IMR-90 (cell line): ENCODE results near the gene ZC3H4. TPM values are rescaled to one million over a fixed set of nuclear protein-coding genes. Genes with fewer than 3 reads are reported as not detected.

Source experiments
- ATAC-seq: fragments of 200-7000 bp; cut with Tn5 transposase; 2 replicates; pipeline ENCODE4 v1.9.1; 2020; ENCODE audit warnings: low read depth, mild to moderate bottlenecking, moderate library complexity
- BruUV-seq: library from RNA; stranded (reverse); fragments of 400-500 nt; replicated peaks from 2 replicates; lab custom pipeline; 2021; lab: Mats Ljungman, UMichigan
- CTCF ChIA-PET: fragments of 300-600 bp; formaldehyde crosslinking; extraction: SDS; loops from one replicate; lab custom pipeline; 2021; ENCODE audit warnings: antibody characterized with exemption; lab: Yijun Ruan, JAX
- POLR2A ChIA-PET: fragments of 300-600 bp; sonication (Branson Sonifier 250); formaldehyde crosslinking; loops from one replicate; lab custom pipeline; 2022; ENCODE audit warnings: antibody characterized with exemption; ENCODE audit not compliant: unreplicated experiment; lab: Charles Lee
- DNase-seq: peaks from one replicate; pipeline ENCODE4 v3.0.0; 2013
- H2AFZ ChIP-seq: replicated peaks from 2 replicates; pipeline ENCODE3; 2013; ENCODE audit warnings: low read length, mild to moderate bottlenecking; ENCODE audit not compliant: poor library complexity
- H2AK5ac ChIP-seq: 2 replicates; pipeline ENCODE4 v1.6.1; 2013; ENCODE audit warnings: low read depth, low read length, inconsistent platforms
- H2AK9ac ChIP-seq: replicated peaks from 2 replicates; pipeline ENCODE3; 2013; ENCODE audit warnings: mild to moderate bottlenecking, low read depth, low read length, moderate library complexity; ENCODE audit not compliant: poor library complexity
- H2BK120ac ChIP-seq: 2 replicates; pipeline ENCODE4 v1.6.1; 2013; ENCODE audit warnings: low read depth, low read length, inconsistent platforms
- H2BK15ac ChIP-seq: 3 replicates; pipeline ENCODE4 v1.6.1; 2013; ENCODE audit warnings: low read depth, low read length, inconsistent platforms
- H2BK20ac ChIP-seq: 2 replicates; pipeline ENCODE4 v1.6.1; 2013; ENCODE audit warnings: low read depth, mild to moderate bottlenecking, inconsistent platforms, low read length, moderate library complexity
- H2BK5ac ChIP-seq: 2 replicates; pipeline ENCODE4 v1.6.1; 2013; ENCODE audit warnings: mild to moderate bottlenecking, low read depth, low read length, inconsistent platforms; ENCODE audit not compliant: poor library complexity, severe bottlenecking
- H3K14ac ChIP-seq: replicated peaks from 2 replicates; pipeline ENCODE4 v1.6.1; 2013; ENCODE audit warnings: low read depth, low read length, inconsistent platforms
- H3K18ac ChIP-seq: 2 replicates; pipeline ENCODE4 v1.6.1; 2013; ENCODE audit warnings: low read depth, low read length, control low read depth
- H3K23ac ChIP-seq: 2 replicates; pipeline ENCODE4 v1.6.1; 2013; ENCODE audit warnings: low read depth, low read length, inconsistent platforms
- H3K27ac ChIP-seq: 2 replicates; pipeline ENCODE4 v1.5.1; 2013; ENCODE audit warnings: mild to moderate bottlenecking, control low read depth, low read length; ENCODE audit not compliant: insufficient read depth
- H3K27me3 ChIP-seq: 2 replicates; pipeline ENCODE4 v1.6.1; 2013; ENCODE audit warnings: low read length; ENCODE audit not compliant: control insufficient read depth, insufficient read depth
- H3K36me3 ChIP-seq: 2 replicates; pipeline ENCODE4 v1.6.1; 2013; ENCODE audit warnings: low read length, mixed read lengths; ENCODE audit not compliant: control insufficient read depth, insufficient read depth
- H3K4ac ChIP-seq: 2 replicates; pipeline ENCODE4 v1.6.1; 2013; ENCODE audit warnings: low read depth, low read length, inconsistent platforms
- H3K4me1 ChIP-seq: 2 replicates; pipeline ENCODE4 v1.6.1; 2013; ENCODE audit warnings: low read length, mixed read lengths; ENCODE audit not compliant: control insufficient read depth, insufficient read depth
- H3K4me2 ChIP-seq: 2 replicates; pipeline ENCODE4 v1.6.1; 2013; ENCODE audit warnings: low read depth, mild to moderate bottlenecking, control low read depth, low read length, moderate library complexity
- H3K4me3 ChIP-seq: 2 replicates; pipeline ENCODE4 v1.5.1; 2013; ENCODE audit warnings: low read depth, mild to moderate bottlenecking, control low read depth, low read length, moderate library complexity; ENCODE audit not compliant: insufficient read depth
- H3K56ac ChIP-seq: 2 replicates; pipeline ENCODE4 v1.6.1; 2013; ENCODE audit warnings: low read length, inconsistent platforms; ENCODE audit not compliant: insufficient read depth; ENCODE audit errors: extremely low read depth
- H3K79me1 ChIP-seq, 2 experiments: 2 replicates each; pipeline ENCODE4 v1.6.1; 2013; ENCODE audit warnings: low read length in 2 of 2, inconsistent platforms in 1 of 2, low read depth in 1 of 2
- H3K9ac ChIP-seq: 2 replicates; pipeline ENCODE4 v1.6.1; 2013; ENCODE audit warnings: low read depth, low read length, control low read depth
- H3K9me1 ChIP-seq: 2 replicates; pipeline ENCODE4 v1.6.1; 2013; ENCODE audit warnings: low read length, inconsistent platforms; ENCODE audit not compliant: insufficient read depth
- H3K9me3 ChIP-seq: 2 replicates; pipeline ENCODE4 v1.6.1; 2013; ENCODE audit warnings: low read length; ENCODE audit not compliant: control insufficient read depth, insufficient read depth
- H4K20me1 ChIP-seq: 2 replicates; pipeline ENCODE4 v1.6.1; 2013; ENCODE audit warnings: low read length, inconsistent platforms; ENCODE audit not compliant: insufficient read depth
- H4K5ac ChIP-seq: 2 replicates; pipeline ENCODE4 v1.6.1; 2013; ENCODE audit warnings: mild to moderate bottlenecking, low read depth, low read length, control low read depth
- H4K8ac ChIP-seq, 2 experiments: 2 replicates each; pipeline ENCODE4 v1.6.1; 2013; ENCODE audit warnings: low read depth in 2 of 2, low read length in 2 of 2, control low read depth in 1 of 2, inconsistent platforms in 1 of 2
- H4K91ac ChIP-seq: 2 replicates; pipeline ENCODE4 v1.6.1; 2013; ENCODE audit warnings: low read depth, low read length, inconsistent platforms; ENCODE audit not compliant: insufficient read depth
- BHLHE40 ChIP-seq: fragments of 150-350 bp; IDR thresholded peaks from 2 replicates; pipeline ENCODE4 v1.6.1; 2016; ENCODE audit warnings: mild to moderate bottlenecking, low read depth, low read length
- CEBPB ChIP-seq: IDR thresholded peaks from 2 replicates; pipeline ENCODE4 v1.6.1; 2012; ENCODE audit warnings: low read depth, low read length, improper control_type of control experiment
- CHD1 ChIP-seq: IDR thresholded peaks from 2 replicates; pipeline ENCODE4 v1.6.1; 2012; ENCODE audit warnings: low read depth, low read length, improper control_type of control experiment
- ELK1 ChIP-seq: fragments of 150-350 bp; IDR thresholded peaks from 2 replicates; pipeline ENCODE4 v1.6.1; 2016; ENCODE audit warnings: low read depth, mild to moderate bottlenecking, low read length, moderate library complexity, borderline replicate concordance
- MAFK ChIP-seq: IDR thresholded peaks from 2 replicates; pipeline ENCODE4 v1.6.1; 2012; ENCODE audit warnings: low read depth, low read length, improper control_type of control experiment
- MAZ ChIP-seq: IDR thresholded peaks from 2 replicates; pipeline ENCODE4 v1.6.1; 2012; ENCODE audit warnings: low read depth, mild to moderate bottlenecking, low read length, improper control_type of control experiment, moderate library complexity, borderline replicate concordance
- MXI1 ChIP-seq: IDR thresholded peaks from 2 replicates; pipeline ENCODE4 v1.6.1; 2012; ENCODE audit warnings: low read depth, mild to moderate bottlenecking, low read length, moderate library complexity, borderline replicate concordance
- NFE2L2 ChIP-seq: fragments of 150-350 bp; IDR thresholded peaks from 2 replicates; pipeline ENCODE4 v1.6.1; 2016; ENCODE audit warnings: low read depth, mild to moderate bottlenecking, low read length
- POLR2A ChIP-seq: IDR thresholded peaks from 2 replicates; pipeline ENCODE4 v1.6.1; 2012; ENCODE audit warnings: mild to moderate bottlenecking, low read depth, low read length
- RAD21 ChIP-seq: IDR thresholded peaks from 2 replicates; pipeline ENCODE4 v1.6.1; 2012; ENCODE audit warnings: low read length, improper control_type of control experiment
- RCOR1 ChIP-seq: IDR thresholded peaks from 2 replicates; pipeline ENCODE4 v1.6.1; 2012; ENCODE audit warnings: mild to moderate bottlenecking, low read length, improper control_type of control experiment; ENCODE audit not compliant: insufficient replicate concordance
- RFX5 ChIP-seq: IDR thresholded peaks from 2 replicates; pipeline ENCODE4 v1.8.0; 2012; ENCODE audit warnings: low read depth, mild to moderate bottlenecking, low read length, moderate library complexity
- SMC3 ChIP-seq: fragments of 150-350 bp; IDR thresholded peaks from 2 replicates; pipeline ENCODE4 v1.6.1; 2016; ENCODE audit warnings: low read depth, mild to moderate bottlenecking, antibody characterized with exemption, low read length, moderate library complexity
- WGBS, 2 experiments: methylation state at CpG; one replicate each; pipeline versions ENCODE4 v1.1.5 to v1.1.7; 2013; ENCODE audit warnings: missing lambda C conversion rate in 2 of 2; ENCODE audit not compliant: insufficient read length in 1 of 2; ENCODE audit errors: extremely low coverage in 2 of 2; 5-methylcytosine and 5-hydroxymethylcytosine counted together
- dilution Hi-C: fragments of 300-500 bp; cut with HindIII; formaldehyde crosslinking; loops from one replicate; pipeline ENCODE4 v1.14.3; 2018; ENCODE audit warnings: low sequenced_read_pairs; ENCODE audit not compliant: unreplicated experiment
- in situ Hi-C: fragments of 300-500 bp; cut with MboI; formaldehyde crosslinking; loops from 3 replicates; pipeline ENCODE4 v1.14.3; 2019; ENCODE audit warnings: low sequenced_read_pairs, inconsistent platforms, mixed read lengths
- intact Hi-C: fragments of 100-400 bp; cut with micrococcal nuclease; formaldehyde crosslinking; loops from 2 replicates; pipeline ENCODE4 v1.10.0; 2022
- polyA plus RNA-seq, 3 experiments: library from polyadenylated mRNA; depleted of rRNA; stranded (reverse); fragments of >200 nt; gene quantifications; 2 replicates each; pipeline ENCODE4 v1.2.3, GENCODE V29; 2012; ENCODE audit warnings: low replicate concordance in 1 of 3
- total RNA-seq: library from RNA; depleted of rRNA; stranded (reverse); fragments of >200 nt; gene quantifications from 2 replicates; pipeline ENCODE4 v1.2.3, GENCODE V29; 2012
- TF ChIP-seq, protein P1 (sequence below): conservative IDR thresholded peaks from 2 replicates; pipeline ENCODE4 v1.5.1; 2012; ENCODE audit warnings: mild to moderate bottlenecking, low read depth, low read length, improper control_type of control experiment
- TF ChIP-seq, protein P2 (sequence below): fragments of 150-350 bp; IDR thresholded peaks from 2 replicates; pipeline ENCODE4 v1.6.1; 2017; ENCODE audit warnings: mild to moderate bottlenecking, antibody characterized with exemption, low read length, low read depth

ZC3H4 gene
- total and polyA plus RNA-seq, 2 of the 4 experiments (the other 2 are of a cell fraction): 3.9 to 8.9 TPM

GRCh38 chr19:47026889-47027288 lies 86.7 kb downstream of the ZC3H4 start:
- no peak overlapping the region for H2BK20ac ChIP-seq
- H3K36me3 ChIP-seq: no peaks in the 10 kb centered on the region
- H2AK5ac ChIP-seq: no peak overlapping the region
- BruUV-seq: no TSS peak
- no peak overlapping the region for H4K8ac ChIP-seq
- dilution Hi-C loops: no loop called here
- no peak overlapping the region for H2AK9ac ChIP-seq
- H3K27ac ChIP-seq: no peak overlapping the region
- H2AFZ ChIP-seq: no peak overlapping the region
- H2BK5ac ChIP-seq: no peak overlapping the region
- no peak overlapping the region for H2BK15ac ChIP-seq
- WGBS, 2 experiments: 80% methylated on average over 1 of the region's 8 CpGs; no CpG with 5 or more reads in 1 of the 2 experiments
- H3K9me3 ChIP-seq: no peaks in the 10 kb centered on the region
- DNase-seq (no peak), ATAC-seq (no peak)
- CTCF ChIA-PET: no interaction called here
- POLR2A ChIA-PET: no interaction called here
- H3K4me2 ChIP-seq: no peak overlapping the region
- peaks cover 1% of the 10 kb centered on the region; the same call in 1 of the 2 replicates for H3K4me1 ChIP-seq
- H3K18ac ChIP-seq: no peak overlapping the region
- H4K5ac ChIP-seq: no peak overlapping the region
- H3K27me3 ChIP-seq: peaks cover 39% of the 10 kb centered on the region
- H3K79me1 ChIP-seq: no peaks in the 10 kb centered on the region
- H2BK120ac ChIP-seq: no peak overlapping the region
- no peak overlapping the region for H3K56ac ChIP-seq
- H3K4ac ChIP-seq: no peak overlapping the region
- intact Hi-C loops: no loop called here
- no peak overlapping the region for H3K9ac ChIP-seq
- no peaks in the 10 kb centered on the region for H3K9me1 ChIP-seq
- H4K91ac ChIP-seq: no peak overlapping the region
- TF ChIP-seq MAFK (no peak), ELK1 (no peak), MXI1 (no peak), SMC3 (no peak), CHD1 (no peak), NFE2L2 (no peak), MAZ (no peak), CEBPB (no peak), RCOR1 (no peak), POLR2A (no peak), RFX5 (no peak), RAD21 (no peak), BHLHE40 (no peak)
- TF ChIP-seq, protein P1, sequence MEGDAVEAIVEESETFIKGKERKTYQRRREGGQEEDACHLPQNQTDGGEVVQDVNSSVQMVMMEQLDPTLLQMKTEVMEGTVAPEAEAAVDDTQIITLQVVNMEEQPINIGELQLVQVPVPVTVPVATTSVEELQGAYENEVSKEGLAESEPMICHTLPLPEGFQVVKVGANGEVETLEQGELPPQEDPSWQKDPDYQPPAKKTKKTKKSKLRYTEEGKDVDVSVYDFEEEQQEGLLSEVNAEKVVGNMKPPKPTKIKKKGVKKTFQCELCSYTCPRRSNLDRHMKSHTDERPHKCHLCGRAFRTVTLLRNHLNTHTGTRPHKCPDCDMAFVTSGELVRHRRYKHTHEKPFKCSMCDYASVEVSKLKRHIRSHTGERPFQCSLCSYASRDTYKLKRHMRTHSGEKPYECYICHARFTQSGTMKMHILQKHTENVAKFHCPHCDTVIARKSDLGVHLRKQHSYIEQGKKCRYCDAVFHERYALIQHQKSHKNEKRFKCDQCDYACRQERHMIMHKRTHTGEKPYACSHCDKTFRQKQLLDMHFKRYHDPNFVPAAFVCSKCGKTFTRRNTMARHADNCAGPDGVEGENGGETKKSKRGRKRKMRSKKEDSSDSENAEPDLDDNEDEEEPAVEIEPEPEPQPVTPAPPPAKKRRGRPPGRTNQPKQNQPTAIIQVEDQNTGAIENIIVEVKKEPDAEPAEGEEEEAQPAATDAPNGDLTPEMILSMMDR: no peak
- TF ChIP-seq, protein P2, sequence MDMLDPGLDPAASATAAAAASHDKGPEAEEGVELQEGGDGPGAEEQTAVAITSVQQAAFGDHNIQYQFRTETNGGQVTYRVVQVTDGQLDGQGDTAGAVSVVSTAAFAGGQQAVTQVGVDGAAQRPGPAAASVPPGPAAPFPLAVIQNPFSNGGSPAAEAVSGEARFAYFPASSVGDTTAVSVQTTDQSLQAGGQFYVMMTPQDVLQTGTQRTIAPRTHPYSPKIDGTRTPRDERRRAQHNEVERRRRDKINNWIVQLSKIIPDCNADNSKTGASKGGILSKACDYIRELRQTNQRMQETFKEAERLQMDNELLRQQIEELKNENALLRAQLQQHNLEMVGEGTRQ: no peak
- in situ Hi-C loops: no loop called here
- H3K23ac ChIP-seq: no peak overlapping the region
- no peak overlapping the region for H3K4me3 ChIP-seq
- peaks cover 4% of the 10 kb centered on the region; the same call in 1 of the 2 replicates for H4K20me1 ChIP-seq
- H3K14ac ChIP-seq: no peak overlapping the region
